G401.6 (cell line): ENCODE results near the gene SMIM28.
"Not testable (repeated sequence)": the region's sequence is repeated elsewhere in the genome, so short reads cannot be mapped to it uniquely, and the experiment has no call there.

Source experiments
- FAIRE-seq: peaks from 2 replicates; lab custom pipeline; 2012; peaks lifted over from hg19 to GRCh38; lab: Jason Lieb, UNC

The SMIM28 gene

GRCh38 chr6:138405816-138406413 is 28.2 kb downstream of the SMIM28 start:
- no peak for FAIRE-seq

DNA sequence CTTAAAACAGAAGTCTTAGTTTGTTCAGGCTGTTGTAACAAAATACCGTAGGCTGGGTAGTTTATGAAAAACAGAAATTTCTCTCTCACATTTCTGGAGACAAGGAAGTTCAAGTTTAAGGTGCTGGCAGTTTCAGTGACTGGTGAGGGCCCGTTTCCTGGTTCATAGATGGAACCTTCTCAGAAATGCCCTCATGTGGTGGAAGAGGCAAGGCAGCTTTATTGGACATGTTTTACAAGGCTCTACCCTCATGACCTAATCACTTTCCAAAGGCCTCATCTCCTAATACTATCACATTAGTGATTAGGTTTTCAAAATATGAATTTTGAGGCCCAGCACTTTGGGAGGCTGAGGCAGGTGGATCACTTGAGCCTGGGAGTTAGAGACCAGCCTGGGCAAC is 28.7 kb downstream of the SMIM28 start:
- no peak for FAIRE-seq

DNA sequence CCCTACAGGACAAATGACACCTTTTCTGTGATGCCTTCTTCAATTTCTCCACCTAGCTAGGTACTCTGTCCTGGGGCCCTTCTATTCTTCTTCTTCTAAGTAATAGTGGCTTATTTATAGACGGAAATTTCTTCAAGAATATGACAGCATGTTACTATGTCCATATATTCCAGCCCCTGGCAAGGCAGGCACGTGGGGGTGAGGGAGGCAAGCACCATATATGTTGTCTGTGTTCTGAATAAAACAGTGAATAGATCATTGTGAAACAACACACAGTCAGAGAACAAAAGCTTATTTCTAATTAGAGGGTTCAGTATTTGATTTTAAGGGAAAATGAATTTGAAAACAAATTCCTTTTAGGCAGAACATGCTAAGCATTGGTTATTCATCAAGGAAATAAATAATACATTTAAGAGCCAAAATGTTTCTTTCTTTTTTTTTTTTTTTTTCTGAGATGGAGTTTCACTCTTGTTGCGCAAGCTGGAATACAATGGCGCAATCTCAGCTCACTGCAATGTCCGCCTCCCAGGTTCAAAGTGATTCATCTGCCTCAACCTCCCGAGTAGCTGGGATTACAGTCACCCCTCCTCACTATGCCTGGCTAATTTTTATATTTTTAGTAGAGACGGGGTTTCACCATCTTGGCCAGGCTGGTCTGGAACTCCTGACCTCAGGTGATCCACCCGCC is 32.5 kb downstream of the SMIM28 start:
- no peak for FAIRE-seq

GRCh38 chr6:138410972-138411880 is 33.5 kb downstream of the SMIM28 start:
- no peak for FAIRE-seq

DNA sequence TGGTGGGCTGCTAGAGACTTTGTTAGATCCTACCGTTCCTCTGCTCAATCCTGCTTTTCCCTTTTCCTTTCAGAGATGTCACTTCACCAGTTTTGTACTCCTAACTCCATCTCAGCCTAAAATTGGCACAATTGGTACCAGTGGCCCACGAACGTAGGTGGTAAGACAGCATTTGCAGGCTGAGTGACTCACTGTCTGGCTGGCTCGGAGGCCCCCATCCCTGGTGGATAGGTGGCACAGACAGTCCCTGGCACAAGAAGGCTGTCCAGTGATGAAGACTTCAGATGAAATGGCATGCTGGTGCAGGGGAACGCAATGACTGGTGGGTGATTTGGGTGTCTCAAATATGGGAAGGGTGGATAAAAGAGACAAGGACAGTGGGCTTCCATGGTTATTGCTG is 37.4 kb downstream of the SMIM28 start:
- no peak for FAIRE-seq

DNA sequence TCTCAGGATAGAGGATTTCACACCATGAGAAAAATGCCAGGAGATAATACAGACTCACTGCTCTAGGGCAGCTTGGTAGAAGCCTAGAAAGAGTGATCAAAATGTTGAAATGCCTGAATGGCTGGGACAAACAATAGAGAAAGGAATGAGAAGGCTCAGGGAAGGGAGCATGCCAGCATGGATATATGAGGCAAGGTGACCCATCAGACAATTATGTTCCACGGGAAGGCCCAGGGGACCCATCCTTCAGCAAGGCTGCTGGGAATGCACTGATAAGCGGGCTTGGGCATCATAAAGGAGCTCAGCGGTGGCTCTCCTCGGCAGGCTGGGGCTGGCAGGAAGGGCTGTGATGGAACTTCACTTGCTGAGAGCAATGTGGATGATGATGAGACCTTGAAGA is 38.5 kb downstream of the SMIM28 start:
- FAIRE-seq = no peak

DNA sequence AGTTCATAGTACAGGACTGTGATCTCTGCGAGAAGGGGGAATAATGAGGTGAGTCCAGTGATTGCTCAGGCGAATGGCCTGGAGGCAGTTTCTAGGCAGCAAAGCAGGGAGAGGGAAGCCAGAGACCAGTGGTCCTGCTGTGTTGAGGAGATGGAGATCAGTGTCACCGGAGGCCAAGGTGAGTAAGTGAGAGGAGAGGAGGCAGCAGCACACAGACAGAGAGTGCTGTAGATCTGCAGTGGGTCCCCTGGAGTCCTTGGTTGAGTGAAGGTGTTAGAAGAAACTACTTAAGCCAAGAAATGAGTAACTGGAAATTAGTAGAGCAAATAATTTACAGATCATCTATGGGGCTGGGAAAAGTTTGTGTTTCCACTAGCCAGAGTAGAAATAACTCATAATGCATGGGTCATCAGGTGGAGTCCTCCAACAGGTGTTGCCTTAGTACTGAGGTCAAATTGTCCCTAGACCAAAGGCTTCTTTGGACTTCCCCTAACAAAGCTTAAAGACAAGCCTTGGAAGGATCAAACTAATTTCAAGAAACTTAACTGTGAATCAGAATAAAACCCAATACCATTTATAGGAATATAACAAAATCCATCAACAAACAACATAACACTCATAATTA is 39.9 kb downstream of the SMIM28 start:
- FAIRE-seq = no peak

DNA sequence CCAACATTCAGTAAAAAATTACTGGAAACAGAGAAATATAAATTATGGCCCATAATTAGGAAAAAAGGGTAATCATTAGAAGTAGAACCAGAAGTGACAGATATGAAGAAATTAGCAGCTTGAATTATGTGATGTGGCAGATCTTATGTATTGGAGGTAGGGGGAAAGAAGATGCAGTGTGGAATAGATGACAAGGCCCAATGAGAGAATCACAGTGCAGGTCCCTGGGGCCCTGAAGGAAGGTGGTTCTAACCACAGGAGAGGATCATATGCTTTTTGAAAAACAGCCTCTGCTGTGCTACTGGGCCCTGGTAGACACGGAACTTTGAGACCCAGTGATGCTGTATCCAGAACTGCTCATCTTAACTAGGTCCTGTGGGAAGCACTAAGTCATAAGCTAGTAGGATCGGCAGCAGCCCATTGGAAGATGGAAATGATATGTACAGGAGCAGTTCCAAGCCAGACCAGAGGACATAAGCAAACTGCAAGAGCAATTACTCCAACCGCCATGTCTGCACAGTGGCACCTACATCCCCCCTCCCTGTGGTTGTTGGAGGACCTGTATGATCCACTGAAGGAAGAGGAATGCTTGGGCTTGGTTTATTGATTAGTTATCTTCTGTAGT is 40.5 kb downstream of the SMIM28 start:
- FAIRE-seq = no peak

DNA sequence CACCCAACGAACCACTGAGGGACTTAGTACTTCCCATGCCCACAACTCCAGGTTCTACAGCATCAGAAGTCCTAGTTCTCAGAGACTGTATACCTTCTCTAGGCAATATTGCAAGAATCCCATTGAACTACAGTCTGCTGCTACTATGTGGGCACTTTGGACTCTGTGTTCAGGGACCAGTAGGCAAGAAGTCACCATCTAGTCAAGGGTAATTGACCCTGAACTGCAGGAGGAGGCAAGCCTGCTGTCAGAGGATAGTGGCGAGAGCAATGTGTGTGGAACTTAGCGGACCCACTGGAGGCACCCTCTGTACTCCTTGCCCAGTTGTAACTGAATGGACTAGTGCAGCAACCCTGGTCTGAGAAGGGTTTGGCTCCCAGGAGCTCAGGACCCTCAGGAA is 42.1 kb downstream of the SMIM28 start:
- FAIRE-seq = no peak

GRCh38 chr6:138420356-138420755 is 42.7 kb downstream of the SMIM28 start:
- FAIRE-seq = no peak

DNA sequence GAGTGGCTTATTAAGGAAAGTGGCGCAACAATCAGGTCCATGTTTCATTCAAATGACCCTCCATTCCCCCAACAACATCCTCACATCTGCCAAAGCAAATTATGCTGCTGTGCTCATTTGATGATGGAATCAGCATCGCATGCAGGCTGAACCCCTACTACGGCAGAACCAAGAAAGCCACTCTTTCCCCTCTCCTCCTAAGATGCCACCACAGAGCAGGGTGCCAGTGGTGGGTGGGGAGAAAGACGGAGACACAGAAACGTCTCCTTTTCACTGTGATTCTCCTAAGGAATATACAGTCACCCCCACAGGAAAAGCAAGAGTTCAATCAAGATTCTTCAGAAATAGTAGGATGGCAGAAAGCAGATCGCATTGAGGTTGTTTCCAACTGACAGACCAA is 43.4 kb downstream of the SMIM28 start:
- no peak for FAIRE-seq

GRCh38 chr6:138421608-138422007 is 43.9 kb downstream of the SMIM28 start:
- FAIRE-seq = no peak

DNA sequence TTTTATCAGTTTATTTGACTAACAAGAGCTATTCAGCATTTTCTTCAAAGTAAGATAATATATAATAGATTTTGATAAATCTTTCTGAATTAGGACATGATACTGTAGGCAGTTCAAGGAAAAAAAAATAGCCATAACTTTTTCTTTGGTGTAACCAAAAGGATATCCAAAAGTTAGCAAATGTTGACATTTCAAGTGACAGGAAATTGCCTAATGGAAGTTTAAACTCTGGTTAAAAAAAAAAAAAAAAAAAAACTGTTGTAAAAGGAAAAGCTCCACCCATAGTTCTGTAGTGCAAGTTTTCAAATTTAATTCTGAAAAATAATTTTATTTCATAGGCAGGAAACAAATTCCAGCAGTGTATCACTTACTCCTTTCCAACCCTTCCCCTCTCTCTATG is 45.2 kb downstream of the SMIM28 start:
- no peak for FAIRE-seq

- no peak for FAIRE-seq
Measured at GRCh38 chr6:138424004-138424904, 46.5 kb downstream of the SMIM28 start.

GRCh38 chr6:138425256-138425655 is 47.6 kb downstream of the SMIM28 start:
- FAIRE-seq = not testable (repeated sequence)

- no peak for FAIRE-seq
Measured at GRCh38 chr6:138426500-138427123, 48.9 kb downstream of the SMIM28 start.

GRCh38 chr6:138427701-138428100 is 50.0 kb downstream of the SMIM28 start:
- no peak for FAIRE-seq

DNA sequence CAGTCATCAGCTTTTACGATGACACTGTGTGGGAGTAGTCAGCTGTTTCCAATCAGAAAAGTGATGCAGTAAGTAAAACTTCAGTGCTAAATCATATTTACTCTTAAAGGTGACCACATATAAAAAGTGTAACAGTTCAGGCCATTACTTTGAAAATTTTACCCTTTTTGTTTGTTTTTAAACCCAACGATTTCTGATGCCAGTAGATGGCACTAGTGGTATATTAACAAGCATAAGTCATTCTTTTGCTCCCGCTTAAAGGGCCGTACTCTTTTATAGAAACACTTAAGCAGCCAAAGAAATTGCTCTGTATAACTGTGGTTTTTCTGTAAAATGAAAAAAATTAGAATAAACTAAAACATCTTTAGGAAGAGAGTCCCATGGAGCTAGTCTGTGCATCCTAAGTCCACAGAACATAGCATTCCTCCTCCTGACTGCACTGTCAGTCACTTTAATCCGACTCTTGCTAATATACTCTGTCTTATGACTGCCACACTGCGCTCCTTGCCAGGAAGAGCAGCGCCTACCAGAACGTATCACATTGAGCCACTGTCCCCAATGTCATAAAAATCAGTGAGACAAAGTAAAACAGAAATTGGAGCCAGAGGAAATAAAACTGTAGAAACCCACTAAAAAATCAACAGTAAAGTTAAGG is 51.4 kb downstream of the SMIM28 start:
- peak; percentile 97 for FAIRE-seq

GRCh38 chr6:138429761-138430160 is 52.1 kb downstream of the SMIM28 start:
- no peak for FAIRE-seq
